HG02970 (cell line): ENCODE data around the gene RTL10.

Experiments used
- ATAC-seq: cut with Tn5 transposase; IDR thresholded peaks from one replicate; pipeline ENCODE4 v1.9.1; 2021; ENCODE audit warnings: mild to moderate bottlenecking, moderate library complexity, moderate number of reproducible peaks; ENCODE audit not compliant: unreplicated experiment, low FRiP score

RTL10 gene

GRCh38 chr22:19826619-19826950, 28.1 kb downstream of the RTL10 start:
- ATAC-seq: no peak

- no peak for ATAC-seq
Observed at GRCh38 chr22:19825904-19826618, 28.6 kb downstream of the RTL10 start.

GRCh38 chr22:19824926-19825339, 29.7 kb downstream of the RTL10 start:
- no peak for ATAC-seq

- no peak for ATAC-seq
Observed at GRCh38 chr22:19824212-19824925, 30.3 kb downstream of the RTL10 start.

GRCh38 chr22:19823902-19824211, 30.8 kb downstream of the RTL10 start:
- ATAC-seq: no peak

- ATAC-seq: no peak
Observed at GRCh38 chr22:19823191-19823901, 31.3 kb downstream of the RTL10 start.

- ATAC-seq: no peak
Observed at GRCh38 chr22:19822301-19823117, 32.2 kb downstream of the RTL10 start.

GRCh38 chr22:19821523-19822300, 33.0 kb downstream of the RTL10 start:
- ATAC-seq: no peak

GRCh38 chr22:19820880-19821522, 33.7 kb downstream of the RTL10 start:
- ATAC-seq: no peak

GRCh38 chr22:19819911-19820879, 34.5 kb downstream of the RTL10 start:
- no peak for ATAC-seq

- no peak for ATAC-seq
Observed at GRCh38 chr22:19819208-19819910, 35.3 kb downstream of the RTL10 start.

- no peak for ATAC-seq
Observed at GRCh38 chr22:19818324-19819207, 36.1 kb downstream of the RTL10 start.

GRCh38 chr22:19816372-19817119, 38.1 kb downstream of the RTL10 start:
- no peak for ATAC-seq

- no peak for ATAC-seq
Observed at GRCh38 chr22:19815823-19816290, 38.8 kb downstream of the RTL10 start.

- no peak for ATAC-seq
Observed at GRCh38 chr22:19815093-19815822, 39.4 kb downstream of the RTL10 start.
